Endothelial cell (in vitro differentiated cells): ENCODE measurements around the gene SMARCA2. TPM values are rescaled to one million over a fixed set of nuclear protein-coding genes. Genes with fewer than 3 reads are reported as not detected.

Experiments used
- DNase-seq: peaks from one replicate; pipeline ENCODE4 v3.0.0; 2021; ENCODE audit warnings: low spot score
- H3K27ac Mint-ChIP-seq: one replicate; pipeline ENCODE4 v1.8.0; 2021; ENCODE audit warnings: mixed read lengths, inconsistent platforms; ENCODE audit not compliant: unreplicated experiment
- H3K27me3 Mint-ChIP-seq: one replicate; pipeline ENCODE4 v1.8.0; 2021; ENCODE audit warnings: mild to moderate bottlenecking, moderate library complexity, mixed read lengths, inconsistent platforms; ENCODE audit not compliant: unreplicated experiment
- H3K36me3 Mint-ChIP-seq: one replicate; pipeline ENCODE4 v1.8.0; 2021; ENCODE audit warnings: mild to moderate bottlenecking, low read depth, mixed read lengths, inconsistent platforms; ENCODE audit not compliant: unreplicated experiment
- H3K4me1 Mint-ChIP-seq: one replicate; pipeline ENCODE4 v1.8.0; 2021; ENCODE audit warnings: mild to moderate bottlenecking, mixed read lengths, inconsistent platforms; ENCODE audit not compliant: unreplicated experiment
- H3K4me3 Mint-ChIP-seq: one replicate; pipeline ENCODE4 v1.8.0; 2021; ENCODE audit warnings: mild to moderate bottlenecking, mixed read lengths, inconsistent platforms; ENCODE audit not compliant: unreplicated experiment
- H3K9me3 Mint-ChIP-seq: one replicate; pipeline ENCODE4 v1.8.0; 2021; ENCODE audit warnings: mixed read lengths, inconsistent platforms; ENCODE audit not compliant: unreplicated experiment
- CTCF ChIP-seq: fragments of 200-600 bp; sonication (generic); IDR thresholded peaks from one replicate; pipeline ENCODE4 v1.5.0; 2021; ENCODE audit warnings: antibody characterized with exemption; ENCODE audit not compliant: unreplicated experiment
- total RNA-seq: library from RNA; stranded (reverse); fragmentation: NEBNext Ultra II Directional; extraction: Animal tissue kit (Norgen Biotek cat#: 25700); gene quantifications from one replicate; pipeline ENCODE4 v1.2.1, GENCODE V29; 2021; ENCODE audit not compliant: unreplicated experiment

Gene SMARCA2
- total RNA-seq, 1 donor from 2014 or later: 43.7 TPM

DNA sequence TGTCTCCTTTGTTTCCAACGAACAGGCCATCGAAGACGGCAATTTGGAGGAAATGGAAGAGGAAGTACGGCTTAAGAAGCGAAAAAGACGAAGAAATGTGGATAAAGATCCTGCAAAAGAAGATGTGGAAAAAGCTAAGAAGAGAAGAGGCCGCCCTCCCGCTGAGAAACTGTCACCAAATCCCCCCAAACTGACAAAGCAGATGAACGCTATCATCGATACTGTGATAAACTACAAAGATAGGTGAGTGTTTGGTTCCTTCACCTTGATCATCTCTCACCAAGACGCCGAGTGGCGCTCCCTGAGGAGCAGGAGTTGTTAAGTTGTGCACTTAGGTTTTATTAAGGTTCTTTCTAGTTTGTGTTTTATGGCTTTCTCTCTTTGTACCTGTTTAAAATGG is 146.5 kb downstream of the SMARCA2 start:
- no peak for DNase-seq
- no peak for TF ChIP-seq CTCF
- H3K4me3 Mint-ChIP-seq: no peak overlapping the region
- no peaks in the 10 kb centered on the region for H3K9me3 Mint-ChIP-seq
- no peaks in the 10 kb centered on the region for H3K36me3 Mint-ChIP-seq
- H3K4me1 Mint-ChIP-seq: peaks cover 35% of the 10 kb centered on the region
- peak overlapping the region; percentile 15 for H3K27ac Mint-ChIP-seq
- H3K27me3 Mint-ChIP-seq: no peaks in the 10 kb centered on the region

GRCh38 chr9:2163231-2163885 is 148.2 kb downstream of the SMARCA2 start:
- Mint-ChIP-seq H3K4me1 (peaks cover 26% of the 10 kb centered on the region), H3K27me3 (no peaks in the 10 kb centered on the region), H3K27ac (no peak overlapping the region), H3K9me3 (no peaks in the 10 kb centered on the region), H3K36me3 (no peaks in the 10 kb centered on the region), H3K4me3 (no peak overlapping the region)
- TF ChIP-seq CTCF: no peak
- no peak for DNase-seq

DNA sequence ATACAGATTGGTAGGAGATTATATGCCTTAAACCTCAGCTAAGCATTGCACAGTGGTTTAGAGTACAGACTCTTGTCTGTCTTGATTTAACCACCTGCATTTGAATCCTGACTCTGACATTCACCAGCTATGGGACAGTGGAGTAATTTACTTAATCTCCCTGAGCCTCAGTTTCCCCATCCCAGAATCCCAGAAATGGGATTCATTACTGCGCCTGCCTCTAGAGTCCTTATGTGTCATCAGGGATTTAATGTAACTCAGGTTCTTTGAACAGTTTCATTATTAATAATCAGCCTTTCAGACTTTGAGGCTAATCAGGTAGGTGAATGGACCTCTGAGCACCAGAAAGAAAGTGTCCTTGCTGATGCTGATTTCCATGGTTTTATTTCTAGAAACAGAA is 149.1 kb downstream of the SMARCA2 start:
- Mint-ChIP-seq H3K36me3 (no peaks in the 10 kb centered on the region), H3K27me3 (no peaks in the 10 kb centered on the region), H3K4me1 (peaks cover 19% of the 10 kb centered on the region), H3K4me3 (no peak overlapping the region), H3K9me3 (no peaks in the 10 kb centered on the region), H3K27ac (no peak overlapping the region)
- no peak for DNase-seq
- no peak for TF ChIP-seq CTCF

DNA sequence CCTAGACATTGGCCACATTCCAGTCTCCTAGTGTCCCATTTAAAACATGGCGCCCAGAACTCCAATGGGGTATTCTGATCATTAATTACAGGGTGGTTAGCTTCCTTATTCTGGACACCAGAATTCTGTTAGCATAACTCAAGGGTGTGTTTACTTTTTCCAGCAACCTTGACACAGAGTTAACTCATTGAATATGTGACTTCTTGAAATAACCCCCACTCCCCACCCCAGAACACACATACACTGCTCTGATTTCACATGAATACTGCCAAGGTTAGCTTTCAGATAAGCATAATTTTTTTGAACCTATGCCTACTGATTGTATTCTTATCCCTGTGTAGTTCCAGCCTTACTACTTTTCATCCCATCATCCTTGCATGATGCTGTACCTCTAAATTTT is 151.1 kb downstream of the SMARCA2 start:
- no peak overlapping the region for H3K27ac Mint-ChIP-seq
- H3K4me1 Mint-ChIP-seq: peaks cover 5% of the 10 kb centered on the region
- H3K36me3 Mint-ChIP-seq: no peaks in the 10 kb centered on the region
- no peaks in the 10 kb centered on the region for H3K27me3 Mint-ChIP-seq
- H3K9me3 Mint-ChIP-seq: no peaks in the 10 kb centered on the region
- no peak for TF ChIP-seq CTCF
- H3K4me3 Mint-ChIP-seq: no peak overlapping the region
- no peak for DNase-seq

GRCh38 chr9:2169035-2169434 is 153.9 kb downstream of the SMARCA2 start:
- Mint-ChIP-seq H3K9me3 (no peaks in the 10 kb centered on the region), H3K4me3 (no peak overlapping the region), H3K4me1 (peaks cover 4% of the 10 kb centered on the region), H3K27ac (no peak overlapping the region), H3K36me3 (peaks cover 11% of the 10 kb centered on the region), H3K27me3 (no peaks in the 10 kb centered on the region)
- DNase-seq: no peak
- no peak for TF ChIP-seq CTCF
